HepG2 (cell line): ENCODE data around the gene NEK8. TPM values are rescaled to one million over a fixed set of nuclear protein-coding genes. Genes with fewer than 3 reads are reported as not detected.
A peak's percentile ranks its signal among the peaks of the same experiment; 100 is the strongest.

Experiments used
- ATF4 ChIP-seq, 2 experiments: fragments of 450-650 bp in 1 of 2; sonication (generic) in 1 of 2; formaldehyde crosslinking; IDR thresholded peaks; 2 replicates each; pipeline versions ENCODE4 v1.5.0 to v1.8.0; 2020 to 2022; ENCODE audit warnings: mild to moderate bottlenecking in 1 of 2, missing genetic modification reagents in 1 of 2
- CEBPB ChIP-seq: IDR thresholded peaks from 2 replicates; pipeline ENCODE4 v1.6.1; 2011; ENCODE audit warnings: low read depth, low read length, improper control_type of control experiment, borderline replicate concordance
- CENPBD1 ChIP-seq: sonication (generic); formaldehyde crosslinking; IDR thresholded peaks from 2 replicates; pipeline ENCODE4 v1.8.0; 2022; ENCODE audit warnings: missing genetic modification reagents, low read depth, mild to moderate bottlenecking, borderline replicate concordance
- DZIP1 ChIP-seq: sonication (generic); formaldehyde crosslinking; IDR thresholded peaks from 2 replicates; pipeline ENCODE4 v1.5.0; 2020; ENCODE audit warnings: mild to moderate bottlenecking, missing genetic modification reagents
- ELF4 ChIP-seq: sonication (generic); formaldehyde crosslinking; IDR thresholded peaks from 2 replicates; pipeline ENCODE4 v1.5.0; 2020; ENCODE audit warnings: missing genetic modification reagents, mild to moderate bottlenecking, moderate library complexity, borderline replicate concordance
- ESRRA ChIP-seq: sonication (generic); formaldehyde crosslinking; IDR thresholded peaks from 2 replicates; pipeline ENCODE4 v1.5.1; 2020; ENCODE audit warnings: mild to moderate bottlenecking, low read depth, missing genetic modification reagents
- MIER3 ChIP-seq: IDR thresholded peaks from 2 replicates; pipeline ENCODE4 v1.6.1; 2016; ENCODE audit warnings: missing compliant biosample characterization, borderline replicate concordance
- NFYB ChIP-seq: sonication (generic); formaldehyde crosslinking; IDR thresholded peaks from 2 replicates; pipeline ENCODE4 v1.4.0; 2020; ENCODE audit warnings: missing genetic modification reagents
- PRDM15 ChIP-seq: sonication (generic); formaldehyde crosslinking; IDR thresholded peaks from 2 replicates; pipeline ENCODE4 v1.4.0; 2020; ENCODE audit warnings: missing genetic modification reagents
- RBM39 ChIP-seq: fragments of 200-400 bp; formaldehyde crosslinking; IDR thresholded peaks from one replicate; pipeline ENCODE4 v1.6.1; 2018; ENCODE audit warnings: antibody characterized with exemption, mild to moderate bottlenecking, low read depth, low read length; ENCODE audit not compliant: poor library complexity, severe bottlenecking
- RFXAP ChIP-seq: sonication (generic); formaldehyde crosslinking; IDR thresholded peaks from 2 replicates; pipeline ENCODE4 v1.4.0; 2020; ENCODE audit warnings: missing genetic modification reagents, borderline replicate concordance
- SALL2 ChIP-seq: sonication (generic); formaldehyde crosslinking; IDR thresholded peaks from 2 replicates; pipeline ENCODE4 v1.8.1; 2023; ENCODE audit warnings: mild to moderate bottlenecking, missing genetic modification reagents, inconsistent platforms
- ZFP1 ChIP-seq: IDR thresholded peaks from 2 replicates; pipeline ENCODE4 v1.6.1; 2016
- ZNF512B ChIP-seq: sonication (generic); formaldehyde crosslinking; IDR thresholded peaks from 2 replicates; pipeline ENCODE4 v1.5.1; 2020; ENCODE audit warnings: missing genetic modification reagents, mild to moderate bottlenecking, borderline replicate concordance
- ZNF710 ChIP-seq: sonication (generic); formaldehyde crosslinking; IDR thresholded peaks from 2 replicates; pipeline ENCODE4 v1.5.0; 2020; ENCODE audit warnings: mild to moderate bottlenecking, missing genetic modification reagents, borderline replicate concordance
- polyA plus RNA-seq, 8 experiments: library from polyadenylated mRNA; depleted of rRNA in 3 of 8; stranded (reverse) in 7 of 8; unstranded in 1 of 8; fragments of >200 nt; fragmentation: Illumina TruSeq in 4 of 8; extraction: Trizol in 4 of 8; gene quantifications; 2 replicates each; pipeline versions ENCODE4 v1.2.1 to v1.2.3, GENCODE V29; 2011 to 2016; ENCODE audit warnings: low read depth in 4 of 8, missing spikeins in 1 of 8, mixed read lengths in 1 of 8; ENCODE audit not compliant: insufficient read depth in 1 of 8
- total RNA-seq, 5 experiments: library from RNA; depleted of rRNA; stranded (reverse); fragments of >200 nt; fragmentation: Illumina TruSeq; extraction: Trizol; gene quantifications; 2 replicates each; pipeline ENCODE4 v1.2.3, GENCODE V29; 2016; ENCODE audit warnings: low read depth in 1 of 5

The NEK8 gene
- total and polyA plus RNA-seq, 2 of the 13 experiments (the other 11 are each of a cell fraction or from before 2014, with no cell fraction given), result 5.8 to 13.5 TPM

- TF ChIP-seq ATF4 (CRISPR knock-in tag; IDR thresholded peaks at IDR 0.05) (peak in 1 of 2 experiments; percentile 51; a peak in 1 of 4 replicates), ESRRA (CRISPR knock-in tag) (0 out of 2 replicates have a peak, but pooled peaks have one; percentile 10), ELF4 (CRISPR knock-in tag) (no peak), RBM39 (peak; percentile 89), NFYB (peak; percentile 69), ZNF512B (CRISPR knock-in tag) (no peak), ZNF710 (CRISPR knock-in tag) (0 out of 2 replicates have a peak, but pooled peaks have one; percentile 9), CENPBD1 (CRISPR knock-in tag) (no peak), SALL2 (CRISPR knock-in tag) (peak; percentile 76), DZIP1 (CRISPR knock-in tag) (no peak), ZFP1 (0 out of 2 replicates have a peak, but pooled peaks have one; percentile 16), PRDM15 (CRISPR knock-in tag) (peak; percentile 54), MIER3 (CRISPR knock-in tag) (no peak), CEBPB (no peak), RFXAP (CRISPR knock-in tag) (no peak)
These were observed 2.8 kb upstream of the NEK8 start (continued) for GRCh38 chr17:28725660-28726225.
